Loucy (cell line): ENCODE data around the gene ASMTL.

ENCODE experiments used
- H2AFZ ChIP-seq: fragments of 200-600 bp; sonication (generic); 2 replicates; pipeline ENCODE4 v1.6.0; 2016; ENCODE audit warnings: antibody characterized with exemption, mild to moderate bottlenecking, low read length, moderate library complexity
- H3F3A ChIP-seq: fragments of 200-600 bp; 2 replicates; pipeline ENCODE4 v1.6.0; 2016; ENCODE audit warnings: antibody characterized with exemption, low read depth, mild to moderate bottlenecking
- H3K27me3 ChIP-seq: fragments of 200-600 bp; sonication (generic); 2 replicates; pipeline ENCODE4 v1.6.1; 2014; ENCODE audit warnings: low read length, mild to moderate bottlenecking; ENCODE audit not compliant: insufficient read depth, poor library complexity, severe bottlenecking
- H3K36me3 ChIP-seq: fragments of 200-600 bp; sonication (generic); 2 replicates; pipeline ENCODE4 v1.6.1; 2016; ENCODE audit warnings: low read length; ENCODE audit not compliant: insufficient read depth
- H3K4me1 ChIP-seq: fragments of 200-600 bp; sonication (generic); 2 replicates; pipeline ENCODE4 v1.5.1; 2014; ENCODE audit warnings: low read length, mild to moderate bottlenecking; ENCODE audit not compliant: insufficient read depth, poor library complexity, severe bottlenecking
- H3K4me2 ChIP-seq: fragments of 200-600 bp; sonication (generic); 2 replicates; pipeline ENCODE4 v1.6.0; 2014; ENCODE audit warnings: antibody characterized with exemption, low read length, low read depth, mild to moderate bottlenecking; ENCODE audit not compliant: poor library complexity, severe bottlenecking
- H3K4me3 ChIP-seq: fragments of 200-600 bp; sonication (generic); 2 replicates; pipeline ENCODE4 v1.5.1; 2014; ENCODE audit warnings: low read length, mild to moderate bottlenecking, mixed read lengths; ENCODE audit not compliant: poor library complexity, severe bottlenecking
- H3K79me2 ChIP-seq: fragments of 200-600 bp; sonication (generic); 2 replicates; pipeline ENCODE4 v1.6.1; 2014; ENCODE audit warnings: low read length; ENCODE audit not compliant: insufficient read depth
- H3K9ac ChIP-seq: fragments of 200-600 bp; sonication (generic); 2 replicates; pipeline ENCODE4 v1.6.0; 2014; ENCODE audit warnings: mild to moderate bottlenecking, low read depth, low read length, moderate library complexity; ENCODE audit not compliant: poor library complexity, severe bottlenecking
- H3K9me2 ChIP-seq: fragments of 200-600 bp; sonication (generic); replicated peaks from 2 replicates; pipeline ENCODE4 v1.6.1; 2016; ENCODE audit warnings: low read depth, low read length, mixed read lengths
- H3K9me3 ChIP-seq: fragments of 200-600 bp; sonication (generic); 2 replicates; pipeline ENCODE4 v1.6.1; 2014; ENCODE audit warnings: mild to moderate bottlenecking, antibody characterized with exemption, low read length, low read depth; ENCODE audit not compliant: insufficient read depth
- H4K20me1 ChIP-seq: fragments of 200-600 bp; sonication (generic); 2 replicates; pipeline ENCODE4 v1.6.0; 2014; ENCODE audit warnings: antibody characterized with exemption, low read length, mild to moderate bottlenecking; ENCODE audit not compliant: insufficient read depth, poor library complexity, severe bottlenecking
- EZH2phosphoT487 ChIP-seq: fragments of 200-600 bp; IDR thresholded peaks from 2 replicates; pipeline ENCODE4 v1.6.1; 2018; ENCODE audit warnings: antibody characterized with exemption, mild to moderate bottlenecking, moderate library complexity, borderline replicate concordance
- TF ChIP-seq, protein P1 (sequence below): fragments of 200-600 bp; sonication (generic); conservative IDR thresholded peaks from 2 replicates; pipeline ENCODE4 v1.5.1; 2014; ENCODE audit warnings: mild to moderate bottlenecking, antibody characterized with exemption, low read length

The ASMTL gene, protein sequence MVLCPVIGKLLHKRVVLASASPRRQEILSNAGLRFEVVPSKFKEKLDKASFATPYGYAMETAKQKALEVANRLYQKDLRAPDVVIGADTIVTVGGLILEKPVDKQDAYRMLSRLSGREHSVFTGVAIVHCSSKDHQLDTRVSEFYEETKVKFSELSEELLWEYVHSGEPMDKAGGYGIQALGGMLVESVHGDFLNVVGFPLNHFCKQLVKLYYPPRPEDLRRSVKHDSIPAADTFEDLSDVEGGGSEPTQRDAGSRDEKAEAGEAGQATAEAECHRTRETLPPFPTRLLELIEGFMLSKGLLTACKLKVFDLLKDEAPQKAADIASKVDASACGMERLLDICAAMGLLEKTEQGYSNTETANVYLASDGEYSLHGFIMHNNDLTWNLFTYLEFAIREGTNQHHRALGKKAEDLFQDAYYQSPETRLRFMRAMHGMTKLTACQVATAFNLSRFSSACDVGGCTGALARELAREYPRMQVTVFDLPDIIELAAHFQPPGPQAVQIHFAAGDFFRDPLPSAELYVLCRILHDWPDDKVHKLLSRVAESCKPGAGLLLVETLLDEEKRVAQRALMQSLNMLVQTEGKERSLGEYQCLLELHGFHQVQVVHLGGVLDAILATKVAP

DNA sequence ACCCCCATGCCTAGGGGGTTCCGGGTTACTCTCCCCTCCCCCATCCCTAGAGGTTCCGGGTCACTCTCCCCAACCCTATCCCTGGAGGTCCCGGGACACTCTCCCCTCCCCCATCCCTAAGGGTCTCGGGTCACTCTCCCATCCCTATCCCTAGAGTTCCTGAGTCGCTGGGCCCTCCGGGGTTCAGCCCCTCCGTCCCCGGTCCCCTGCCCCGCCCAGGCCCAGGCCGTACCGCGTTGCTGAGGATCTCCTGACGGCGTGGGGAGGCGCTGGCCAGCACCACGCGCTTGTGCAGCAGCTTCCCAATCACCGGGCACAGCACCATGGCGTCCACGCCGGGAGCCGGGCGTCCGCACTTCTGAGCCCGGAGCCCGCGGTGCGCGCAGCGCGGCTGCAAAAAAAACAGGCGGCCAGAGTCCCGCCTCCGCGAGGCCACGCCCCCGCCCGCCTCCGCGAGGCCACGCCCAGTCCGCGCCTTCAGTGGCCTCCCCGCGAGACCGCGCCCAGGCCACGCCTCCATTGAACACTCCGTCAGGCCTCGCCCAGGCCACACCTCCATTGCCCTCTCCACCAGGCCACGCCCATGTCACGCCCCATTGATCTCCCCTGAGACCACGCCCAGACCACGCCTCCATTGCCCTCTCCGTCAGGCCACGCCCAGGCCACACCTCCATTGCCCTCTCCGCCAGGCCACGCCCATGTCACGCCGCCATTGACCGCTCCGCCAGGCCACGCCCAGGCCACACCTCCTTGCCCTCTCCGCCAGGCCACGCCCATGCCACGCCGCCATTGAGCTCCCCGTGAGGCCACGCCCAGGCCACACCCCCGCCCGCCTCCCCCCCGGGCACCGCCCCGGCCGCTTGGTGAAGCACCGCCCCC lies at the start of gene ASMTL:
Gene ASMTL, minus strand, starts transcription at position 394 of the 879 bp plus-strand sequence. Its CDS starts 69 bp downstream, at position 325.
- no peak for TF ChIP-seq EZH2phosphoT487
- TF ChIP-seq, protein P1, sequence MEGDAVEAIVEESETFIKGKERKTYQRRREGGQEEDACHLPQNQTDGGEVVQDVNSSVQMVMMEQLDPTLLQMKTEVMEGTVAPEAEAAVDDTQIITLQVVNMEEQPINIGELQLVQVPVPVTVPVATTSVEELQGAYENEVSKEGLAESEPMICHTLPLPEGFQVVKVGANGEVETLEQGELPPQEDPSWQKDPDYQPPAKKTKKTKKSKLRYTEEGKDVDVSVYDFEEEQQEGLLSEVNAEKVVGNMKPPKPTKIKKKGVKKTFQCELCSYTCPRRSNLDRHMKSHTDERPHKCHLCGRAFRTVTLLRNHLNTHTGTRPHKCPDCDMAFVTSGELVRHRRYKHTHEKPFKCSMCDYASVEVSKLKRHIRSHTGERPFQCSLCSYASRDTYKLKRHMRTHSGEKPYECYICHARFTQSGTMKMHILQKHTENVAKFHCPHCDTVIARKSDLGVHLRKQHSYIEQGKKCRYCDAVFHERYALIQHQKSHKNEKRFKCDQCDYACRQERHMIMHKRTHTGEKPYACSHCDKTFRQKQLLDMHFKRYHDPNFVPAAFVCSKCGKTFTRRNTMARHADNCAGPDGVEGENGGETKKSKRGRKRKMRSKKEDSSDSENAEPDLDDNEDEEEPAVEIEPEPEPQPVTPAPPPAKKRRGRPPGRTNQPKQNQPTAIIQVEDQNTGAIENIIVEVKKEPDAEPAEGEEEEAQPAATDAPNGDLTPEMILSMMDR, result no peak
- peak within 1 kb of the TSS; percentile 78 for H3K9ac ChIP-seq

DNA sequence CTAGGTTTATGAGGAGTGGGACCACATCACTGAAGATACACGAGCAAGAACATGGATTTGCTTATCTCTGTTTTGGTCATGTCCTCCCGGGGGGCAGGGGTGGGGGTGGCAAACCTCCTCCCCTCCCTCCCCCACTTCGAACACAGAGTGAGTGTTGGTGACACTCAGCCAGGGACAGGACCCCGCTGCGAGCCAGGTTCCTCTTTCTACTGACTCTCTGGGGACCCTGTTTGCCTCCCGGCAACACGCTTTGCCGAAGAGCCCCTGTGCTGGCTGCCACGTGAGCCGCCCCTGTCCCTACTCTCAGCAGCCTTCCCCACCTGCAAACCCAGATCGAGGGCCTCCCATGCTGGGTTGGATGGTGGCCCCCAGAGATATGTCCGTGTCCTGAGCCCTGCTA lies 49.5 kb upstream of the ASMTL start:
- peaks cover 49% of the 10 kb centered on the region; the same call in 1 of the 2 replicates for H3K79me2 ChIP-seq
- no peaks in the 10 kb centered on the region for H3K4me1 ChIP-seq
- no peaks in the 10 kb centered on the region for H3K9me2 ChIP-seq
- no peak overlapping the region for H3K4me3 ChIP-seq
- H2AFZ ChIP-seq, result no peak overlapping the region
- H3K9ac ChIP-seq, result no peak overlapping the region
- H3F3A ChIP-seq, result no peaks in the 10 kb centered on the region
- no peaks in the 10 kb centered on the region for H3K9me3 ChIP-seq
- H3K27me3 ChIP-seq, result no peaks in the 10 kb centered on the region
- peaks cover 31% of the 10 kb centered on the region; the same call in 1 of the 2 replicates for H3K36me3 ChIP-seq
- no peak overlapping the region for H3K4me2 ChIP-seq
- TF ChIP-seq EZH2phosphoT487, result no peak
- TF ChIP-seq, protein P1, result no peak
- H4K20me1 ChIP-seq, result peaks cover 16% of the 10 kb centered on the region

More for the DNA sequence above, at the start of gene ASMTL:
- peaks cover 6% of the 10 kb centered on the region for H3K4me1 ChIP-seq
- peak within 1 kb of the TSS; percentile 68 for H3K4me2 ChIP-seq
- peak within 1 kb of the TSS; percentile 77; the same call in 1 of the 2 replicates for H2AFZ ChIP-seq
- H3K79me2 ChIP-seq, result peaks cover 20% of the 10 kb centered on the region; the same call in 1 of the 2 replicates
- no peaks in the 10 kb centered on the region for H3K9me3 ChIP-seq
- H3F3A ChIP-seq, result no peaks in the 10 kb centered on the region
- H3K9me2 ChIP-seq, result no peaks in the 10 kb centered on the region
- H3K36me3 ChIP-seq, result no peaks in the 10 kb centered on the region
- no peaks in the 10 kb centered on the region for H3K27me3 ChIP-seq
- peak within 1 kb of the TSS; percentile 86 for H3K4me3 ChIP-seq
- no peaks in the 10 kb centered on the region for H4K20me1 ChIP-seq
